Activated CD8-positive, alpha-beta T cell treated with anti-CD3 and anti-CD28 coated beads for 36 hours (primary cell): ENCODE results near the gene REL. TPM values are rescaled to one million over a fixed set of nuclear protein-coding genes. Genes with fewer than 3 reads are reported as not detected.

Experiments
- ATAC-seq: fragments of 200-7000 bp; cut with Tn5 transposase; one replicate; pipeline ENCODE4 v1.10.0; 2021; ENCODE audit warnings: mild to moderate bottlenecking, moderate library complexity
- CTCF ChIA-PET: fragments of 350-600 bp; sonication (Branson Sonifier 250); formaldehyde crosslinking; loops from one replicate; lab custom pipeline; 2021; ENCODE audit warnings: antibody characterized with exemption; lab: Charles Lee
- POLR2A ChIA-PET: fragments of 350-600 bp; sonication (Branson Sonifier 250); formaldehyde crosslinking; loops from one replicate; lab custom pipeline; 2021; ENCODE audit warnings: antibody characterized with exemption; lab: Charles Lee
- DNase-seq: peaks from one replicate; pipeline ENCODE4 v3.0.0-alpha.2; 2020
- H3K27ac Mint-ChIP-seq: one replicate; pipeline ENCODE4 v1.8.0; 2021; ENCODE audit warnings: mild to moderate bottlenecking, mixed read lengths
- H3K27me3 Mint-ChIP-seq: one replicate; pipeline ENCODE4 v1.8.0; 2021; ENCODE audit warnings: mixed read lengths
- H3K36me3 Mint-ChIP-seq: one replicate; pipeline ENCODE4 v1.8.0; 2021; ENCODE audit warnings: low read depth, mixed read lengths
- H3K4me1 Mint-ChIP-seq: one replicate; pipeline ENCODE4 v1.8.0; 2021; ENCODE audit warnings: low read depth, mixed read lengths
- H3K4me3 Mint-ChIP-seq: one replicate; pipeline ENCODE4 v1.8.0; 2021; ENCODE audit warnings: mild to moderate bottlenecking, moderate library complexity, mixed read lengths
- H3K9me3 Mint-ChIP-seq: one replicate; pipeline ENCODE4 v1.8.0; 2021; ENCODE audit warnings: mixed read lengths
- CTCF ChIP-seq: fragments of 200-600 bp; IDR thresholded peaks from one replicate; pipeline ENCODE4 v1.8.0; 2022; ENCODE audit warnings: antibody characterized with exemption, mild to moderate bottlenecking
- intact Hi-C: fragments of 100-400 bp; cut with micrococcal nuclease; formaldehyde crosslinking; loops from one replicate; pipeline ENCODE4 v1.10.0; 2022
- total RNA-seq, 2 experiments: library from RNA; stranded (reverse); gene quantifications; one replicate each; pipeline ENCODE4 v1.2.3, GENCODE V29; 2021

REL gene
- total RNA-seq, 2 experiments from 2014 or later = 84.7 to 85.3 TPM

- ChIA-PET POLR2A (interaction anchor here (0.8 kb wide), 1 partner anchor 29 kb away, joined by 3 read pairs; no protein-coding TSS in a partner anchor), CTCF (interaction anchor here (1.4 kb wide), 1 partner anchor 13 kb away, joined by 3 read pairs; no protein-coding TSS in a partner anchor)
- DNase-seq = no peak
- Mint-ChIP-seq H3K4me1 (peaks cover 54% of the 10 kb centered on the region), H3K27me3 (no peaks in the 10 kb centered on the region), H3K9me3 (no peaks in the 10 kb centered on the region), H3K36me3 (no peaks in the 10 kb centered on the region), H3K27ac (no peak overlapping the region), H3K4me3 (no peak overlapping the region)
- intact Hi-C loops = no loop called here
- TF ChIP-seq CTCF = no peak
- ATAC-seq = no peak
Measured at GRCh38 chr2:60836491-60836890, 44.9 kb upstream of the REL start.

GRCh38 chr2:60837123-60837522 lies 44.3 kb upstream of the REL start:
- Mint-ChIP-seq H3K36me3 (no peaks in the 10 kb centered on the region), H3K27ac (no peak overlapping the region), H3K4me1 (peaks cover 51% of the 10 kb centered on the region), H3K9me3 (no peaks in the 10 kb centered on the region), H3K27me3 (no peaks in the 10 kb centered on the region), H3K4me3 (no peak overlapping the region)
- intact Hi-C loops = no loop called here
- DNase-seq (no peak), ATAC-seq (no peak)
- POLR2A ChIA-PET = interaction anchor here (0.8 kb wide), 1 partner anchor 28 kb away, joined by 3 read pairs; no protein-coding TSS in a partner anchor
- no peak for TF ChIP-seq CTCF
- CTCF ChIA-PET = interaction anchor here (1.4 kb wide), 1 partner anchor 13 kb away, joined by 3 read pairs; no protein-coding TSS in a partner anchor

GRCh38 chr2:60838481-60838880 lies 42.9 kb upstream of the REL start:
- ChIA-PET CTCF (interaction anchor here (1.1 to 2.4 kb wide), 6 partner anchors 9 to 33 kb away, joined by 3 to 8 read pairs (median 4); no protein-coding TSS in a partner anchor), POLR2A (interaction anchor here (1.2 kb wide), 1 partner anchor 24 kb away, joined by 3 read pairs; no protein-coding TSS in a partner anchor)
- TF ChIP-seq CTCF = no peak
- Mint-ChIP-seq H3K9me3 (no peaks in the 10 kb centered on the region), H3K4me1 (peaks cover 44% of the 10 kb centered on the region), H3K4me3 (no peak overlapping the region), H3K36me3 (no peaks in the 10 kb centered on the region), H3K27me3 (no peaks in the 10 kb centered on the region), H3K27ac (no peak overlapping the region)
- intact Hi-C loops = no loop called here
- no peak for ATAC-seq
- no peak for DNase-seq

GRCh38 chr2:60839126-60839813 lies 42.1 kb upstream of the REL start:
- intact Hi-C loops = no loop called here
- Mint-ChIP-seq H3K36me3 (no peaks in the 10 kb centered on the region), H3K27me3 (no peaks in the 10 kb centered on the region), H3K9me3 (no peaks in the 10 kb centered on the region), H3K4me3 (no peak overlapping the region), H3K27ac (no peak overlapping the region), H3K4me1 (peaks cover 44% of the 10 kb centered on the region)
- ChIA-PET POLR2A (interaction anchor here (1.2 kb wide), 1 partner anchor 40 kb away, joined by 3 read pairs; no protein-coding TSS in a partner anchor), CTCF (interaction anchor here (1.0 to 2.4 kb wide), 7 partner anchors 8 to 132 kb away, joined by 3 to 8 read pairs (median 4); no protein-coding TSS in a partner anchor)
- DNase-seq (no peak), ATAC-seq (no peak)
- no peak for TF ChIP-seq CTCF

GRCh38 chr2:60840880-60841279 lies 40.5 kb upstream of the REL start:
- Mint-ChIP-seq H3K4me3 (no peak overlapping the region), H3K9me3 (no peaks in the 10 kb centered on the region), H3K27me3 (no peaks in the 10 kb centered on the region), H3K36me3 (no peaks in the 10 kb centered on the region), H3K4me1 (peaks cover 39% of the 10 kb centered on the region), H3K27ac (no peak overlapping the region)
- ATAC-seq (peak; percentile 37), DNase-seq (peak; percentile 28)
- TF ChIP-seq CTCF = no peak
- CTCF ChIA-PET = interaction anchor here (1.5 kb wide), 1 partner anchor 26 kb away, joined by 4 read pairs; no protein-coding TSS in a partner anchor
- POLR2A ChIA-PET = interaction anchor here (0.6 to 0.7 kb wide), 2 partner anchors 22 to 28 kb away, joined by 3 read pairs; no protein-coding TSS in a partner anchor
- intact Hi-C loops = no loop called here
